ENCODE results near the gene DENND2C.

The DENND2C gene

DNA sequence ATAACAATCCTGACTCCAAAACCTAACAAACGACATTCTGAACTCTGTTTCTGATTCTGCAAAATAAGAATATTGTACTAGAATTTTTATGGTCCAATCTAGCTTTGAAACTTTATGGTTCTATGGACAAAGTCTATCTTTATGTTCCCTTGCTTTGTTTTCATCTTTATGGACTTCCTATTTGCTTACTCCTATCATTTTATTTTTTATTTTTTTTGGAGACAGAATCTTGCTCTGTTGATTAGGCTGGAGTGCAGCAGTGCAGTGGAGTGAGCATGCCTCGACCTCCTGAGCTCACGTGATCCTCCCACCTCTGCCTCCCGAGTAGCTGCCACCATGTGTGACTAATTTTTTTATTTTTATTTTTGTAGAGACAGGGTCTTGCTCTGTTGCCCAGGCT, 43.1 kb upstream of the DENND2C start:
- no peak overlapping the region for H3K4me3 ChIP-seq (ENCODE audit: low read depth, low read length)
- TF ChIP-seq, protein P1, sequence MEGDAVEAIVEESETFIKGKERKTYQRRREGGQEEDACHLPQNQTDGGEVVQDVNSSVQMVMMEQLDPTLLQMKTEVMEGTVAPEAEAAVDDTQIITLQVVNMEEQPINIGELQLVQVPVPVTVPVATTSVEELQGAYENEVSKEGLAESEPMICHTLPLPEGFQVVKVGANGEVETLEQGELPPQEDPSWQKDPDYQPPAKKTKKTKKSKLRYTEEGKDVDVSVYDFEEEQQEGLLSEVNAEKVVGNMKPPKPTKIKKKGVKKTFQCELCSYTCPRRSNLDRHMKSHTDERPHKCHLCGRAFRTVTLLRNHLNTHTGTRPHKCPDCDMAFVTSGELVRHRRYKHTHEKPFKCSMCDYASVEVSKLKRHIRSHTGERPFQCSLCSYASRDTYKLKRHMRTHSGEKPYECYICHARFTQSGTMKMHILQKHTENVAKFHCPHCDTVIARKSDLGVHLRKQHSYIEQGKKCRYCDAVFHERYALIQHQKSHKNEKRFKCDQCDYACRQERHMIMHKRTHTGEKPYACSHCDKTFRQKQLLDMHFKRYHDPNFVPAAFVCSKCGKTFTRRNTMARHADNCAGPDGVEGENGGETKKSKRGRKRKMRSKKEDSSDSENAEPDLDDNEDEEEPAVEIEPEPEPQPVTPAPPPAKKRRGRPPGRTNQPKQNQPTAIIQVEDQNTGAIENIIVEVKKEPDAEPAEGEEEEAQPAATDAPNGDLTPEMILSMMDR (IDR thresholded peaks at IDR 0.05; ENCODE audit: low read depth, low read length, missing control alignments), result no peak
- in situ Hi-C loops (cut with HindIII; ENCODE audit: low sequenced_read_pairs), result no loop called here
- no peak for DNase-seq (ENCODE audit: low read depth)

DNA sequence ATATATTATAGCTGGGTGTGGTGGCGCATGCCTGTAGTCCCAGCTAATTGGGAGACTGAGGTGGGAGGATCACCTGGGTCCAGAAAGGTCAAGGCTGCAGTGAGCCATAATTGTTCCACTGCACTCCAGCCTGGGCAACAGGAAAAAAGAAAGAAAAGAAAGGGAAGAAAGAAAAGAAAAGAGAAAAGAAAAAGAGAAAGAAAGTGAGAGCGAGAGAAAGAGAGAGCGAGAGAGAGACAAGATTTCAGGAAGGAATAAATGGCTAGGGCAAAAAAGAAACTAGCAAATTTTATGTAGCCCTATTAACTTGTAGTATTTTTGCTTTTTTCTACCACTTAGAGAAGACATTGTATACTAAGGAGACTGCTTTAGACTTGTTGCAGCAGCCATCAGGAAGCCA, 40.5 kb upstream of the DENND2C start:
- DNase-seq (ENCODE audit: low read depth), result no peak
- H3K4me3 ChIP-seq (ENCODE audit: low read depth, low read length), result no peak overlapping the region
- in situ Hi-C loops (cut with HindIII; ENCODE audit: low sequenced_read_pairs), result no loop called here
- TF ChIP-seq, protein P1 (IDR thresholded peaks at IDR 0.05; ENCODE audit: low read depth, low read length, missing control alignments), result no peak

GRCh38 chr1:114707604-114708003, 37.8 kb upstream of the DENND2C start:
- in situ Hi-C loops (cut with HindIII; ENCODE audit: low sequenced_read_pairs), result no loop called here

GRCh38 chr1:114703242-114703641, 33.4 kb upstream of the DENND2C start:
- in situ Hi-C loops (cut with HindIII; ENCODE audit: low sequenced_read_pairs), result no loop called here
- TF ChIP-seq, protein P1 (IDR thresholded peaks at IDR 0.05; ENCODE audit: low read depth, low read length, missing control alignments), result no peak

More at GRCh38 chr1:114707604-114708003, 37.8 kb upstream of the DENND2C start:
- DNase-seq (ENCODE audit: low read depth), result no peak
- H3K4me3 ChIP-seq (ENCODE audit: low read depth, low read length), result no peak overlapping the region
- TF ChIP-seq, protein P1 (IDR thresholded peaks at IDR 0.05; ENCODE audit: low read depth, low read length, missing control alignments), result no peak

DNA sequence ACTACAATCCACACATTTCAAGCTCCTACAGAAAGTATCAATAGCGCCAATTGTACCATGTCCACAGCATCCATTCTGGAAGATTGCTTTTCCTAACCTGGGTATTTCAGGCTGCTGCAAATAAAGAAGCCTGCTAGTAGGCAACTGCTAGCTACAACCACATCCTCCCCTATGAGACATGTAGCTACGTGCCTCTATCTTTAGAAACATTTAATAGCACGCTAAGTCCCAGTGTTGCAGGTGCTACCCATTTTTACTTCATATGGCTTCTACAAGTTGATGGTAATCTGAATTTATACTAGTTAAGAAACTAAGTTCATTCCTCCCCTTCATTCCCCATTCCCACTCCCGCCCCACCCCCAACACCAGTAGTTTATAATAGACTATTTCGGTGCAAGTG, 32.9 kb upstream of the DENND2C start:
- in situ Hi-C loops (cut with HindIII; ENCODE audit: low sequenced_read_pairs), result no loop called here
- H3K4me3 ChIP-seq (ENCODE audit: low read depth, low read length), result no peak overlapping the region
- TF ChIP-seq, protein P1 (IDR thresholded peaks at IDR 0.05; ENCODE audit: low read depth, low read length, missing control alignments), result no peak
- DNase-seq (ENCODE audit: low read depth), result no peak

More at GRCh38 chr1:114703242-114703641, 33.4 kb upstream of the DENND2C start:
- no peak for DNase-seq (ENCODE audit: low read depth)
- no peak overlapping the region for H3K4me3 ChIP-seq (ENCODE audit: low read depth, low read length)

GRCh38 chr1:114701931-114702330, 32.1 kb upstream of the DENND2C start:
- TF ChIP-seq, protein P1 (IDR thresholded peaks at IDR 0.05; ENCODE audit: low read depth, low read length, missing control alignments), result no peak
- no peak for DNase-seq (ENCODE audit: low read depth)
- in situ Hi-C loops (cut with HindIII; ENCODE audit: low sequenced_read_pairs), result no loop called here
- H3K4me3 ChIP-seq (ENCODE audit: low read depth, low read length), result no peak overlapping the region
